ENCODE results near the gene POLDIP2. TPM values are rescaled to one million over a fixed set of nuclear protein-coding genes. Genes with fewer than 3 reads are reported as not detected.
A peak's percentile ranks its signal among the peaks of the same experiment; 100 is the strongest.

Gene POLDIP2
- total RNA-seq, 6 donors from 2014 or later, result 50.3 to 74.5 (median 60.0) TPM

GRCh38 chr17:28335959-28336871 is 21.1 kb downstream of the POLDIP2 start:
- WGBS, 2 donors, result 5 to 11% methylated on average over 20 to 29 of the region's 29 CpGs
- Histone ChIP-seq H3K9me3 (no peaks in the 10 kb centered on the region), H3K27ac (peak overlapping the region; percentile 94 to 97 (median 96)), H3K36me3 (peaks cover 8 to 31% (median 24%) of the 10 kb centered on the region in 4 donors), H3K27me3 (no peaks in the 10 kb centered on the region), H3K4me3 (peak overlapping the region; percentile 79 to 95 (median 86)), H3K4me1 (peaks cover 36 to 61% (median 44%) of the 10 kb centered on the region in 4 donors)
- ATAC-seq (ENCODE audit: low FRiP score in 2 of 2) (peak; percentile 42 to 54), DNase-seq (peak in 1 of 2 donors; percentile 76)
- TF ChIP-seq POLR2A (IDR thresholded peaks at IDR 0.05) (peak in 2 of 4 donors; percentile 8 to 40), POLR2AphosphoS5 (IDR thresholded peaks at IDR 0.05) (peak; percentile 82 to 83), EP300 (IDR thresholded peaks at IDR 0.05) (peak; percentile 37 to 96 (median 72)), CTCF (IDR thresholded peaks at IDR 0.05) (peak in 1 of 6 experiments; percentile 2)

- H3K4me3 ChIP-seq, result peak within 1 kb of the TSS; percentile 86 to 95 (median 90)
- peak within 1 kb of the TSS; percentile 94 to 97 (median 96) for H3K27ac ChIP-seq
- no peaks in the 10 kb centered on the region for H3K9me3 ChIP-seq
- peak in 1 of 4 donors; percentile 80 for TF ChIP-seq EP300 (IDR thresholded peaks at IDR 0.05)
- peak; percentile 91 to 99 for TF ChIP-seq POLR2AphosphoS5 (IDR thresholded peaks at IDR 0.05)
- peak in 1 of 6 experiments; percentile 16 for TF ChIP-seq CTCF (IDR thresholded peaks at IDR 0.05)
- peak; percentile 84 to 97 (median 93) for TF ChIP-seq POLR2A (IDR thresholded peaks at IDR 0.05)
- ATAC-seq (ENCODE audit: low FRiP score in 2 of 2) (peak; percentile 98 to 99), DNase-seq (peak; percentile 95 to 100)
- peaks cover 36 to 61% (median 43%) of the 10 kb centered on the region in 4 donors for H3K4me1 ChIP-seq
- peaks cover 6 to 31% (median 23%) of the 10 kb centered on the region in 4 donors for H3K36me3 ChIP-seq
- no peaks in the 10 kb centered on the region for H3K27me3 ChIP-seq
- WGBS, 2 donors, result 0 to 1% methylated on average over 11 to 50 of the region's 62 CpGs
Observed at GRCh38 chr17:28335201-28335958, 21.9 kb downstream of the POLDIP2 start, which contains the start of the genes IFT20 and TNFAIP1. IFT20 (minus strand) TSS chr17:28335472; CDS start chr17:28331985, 3,487 bp downstream. TNFAIP1 (plus strand) TSS chr17:28335761; CDS start chr17:28339522, 3,761 bp downstream.

GRCh38 chr17:28334666-28335200 is 22.6 kb downstream of the POLDIP2 start:
- no peak for ATAC-seq (ENCODE audit: low FRiP score in 2 of 2)
- DNase-seq, result no peak
- 8 to 16% methylated on average over 12 to 18 of the region's 18 CpGs for WGBS, 2 donors
- Histone ChIP-seq H3K27me3 (no peaks in the 10 kb centered on the region), H3K9me3 (no peaks in the 10 kb centered on the region), H3K36me3 (peaks cover 4 to 31% (median 18%) of the 10 kb centered on the region in 4 donors), H3K27ac (peak overlapping the region; percentile 94 to 97 (median 96)), H3K4me1 (peaks cover 36 to 59% (median 41%) of the 10 kb centered on the region in 4 donors), H3K4me3 (peak overlapping the region; percentile 86 to 95 (median 90))
- no peak for TF ChIP-seq POLR2AphosphoS5 (IDR thresholded peaks at IDR 0.05)
- TF ChIP-seq CTCF (IDR thresholded peaks at IDR 0.05), result no peak
- no peak for TF ChIP-seq EP300 (IDR thresholded peaks at IDR 0.05)
- TF ChIP-seq POLR2A (IDR thresholded peaks at IDR 0.05), result no peak

GRCh38 chr17:28334171-28334570 is 23.2 kb downstream of the POLDIP2 start:
- peak overlapping the region; percentile 94 to 97 (median 96) for H3K27ac ChIP-seq
- DNase-seq (no peak), ATAC-seq (ENCODE audit: low FRiP score in 2 of 2) (no peak)
- peaks cover 36 to 53% (median 37%) of the 10 kb centered on the region in 4 donors for H3K4me1 ChIP-seq
- peaks cover 3 to 31% (median 21%) of the 10 kb centered on the region in 4 donors for H3K36me3 ChIP-seq
- TF ChIP-seq CTCF (IDR thresholded peaks at IDR 0.05) (no peak), POLR2A (IDR thresholded peaks at IDR 0.05) (no peak), POLR2AphosphoS5 (IDR thresholded peaks at IDR 0.05) (no peak)
- no peaks in the 10 kb centered on the region for H3K9me3 ChIP-seq
- peak overlapping the region in 3 of 4 donors; percentile 86 to 95 (median 87) for H3K4me3 ChIP-seq
- 47 to 48% methylated on average over 6 of the region's 6 CpGs for WGBS, 2 donors
- no peaks in the 10 kb centered on the region for H3K27me3 ChIP-seq

Measured in upper lobe of left lung (tissue), 6 donors.